ENCODE data around the gene C6.
A peak's percentile ranks its signal among the peaks of the same experiment; 100 is the strongest.
"Not testable (repeated sequence)": the region's sequence is repeated elsewhere in the genome, so short reads cannot be mapped to it uniquely, and the experiment has no call there.

The C6 gene

GRCh38 chr5:41196197-41196596 is 17.1 kb downstream of the C6 start:
- DNase-seq, result no peak

- no peak for DNase-seq
Observed at GRCh38 chr5:41195228-41195627, 18.1 kb downstream of the C6 start.

DNA sequence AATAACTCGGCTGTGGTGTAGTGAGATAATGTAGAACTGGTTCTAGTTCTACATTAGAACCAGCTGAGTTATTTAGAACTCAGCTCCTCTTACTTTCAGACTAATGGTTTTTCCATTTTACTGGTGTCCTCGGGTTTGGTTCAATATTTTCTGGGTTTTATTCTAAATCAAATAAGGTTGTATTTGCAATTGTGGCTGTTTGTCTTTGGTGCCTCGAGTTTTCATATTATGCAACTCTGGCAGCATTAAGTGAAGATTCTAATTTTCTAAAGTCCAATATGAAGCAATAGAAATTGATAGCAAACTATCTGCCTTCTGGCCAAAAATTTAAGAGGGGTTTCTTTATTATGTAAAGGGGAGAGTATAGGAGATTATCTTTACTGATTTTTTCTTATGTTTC is 19.0 kb downstream of the C6 start:
- DNase-seq, result no peak

DNA sequence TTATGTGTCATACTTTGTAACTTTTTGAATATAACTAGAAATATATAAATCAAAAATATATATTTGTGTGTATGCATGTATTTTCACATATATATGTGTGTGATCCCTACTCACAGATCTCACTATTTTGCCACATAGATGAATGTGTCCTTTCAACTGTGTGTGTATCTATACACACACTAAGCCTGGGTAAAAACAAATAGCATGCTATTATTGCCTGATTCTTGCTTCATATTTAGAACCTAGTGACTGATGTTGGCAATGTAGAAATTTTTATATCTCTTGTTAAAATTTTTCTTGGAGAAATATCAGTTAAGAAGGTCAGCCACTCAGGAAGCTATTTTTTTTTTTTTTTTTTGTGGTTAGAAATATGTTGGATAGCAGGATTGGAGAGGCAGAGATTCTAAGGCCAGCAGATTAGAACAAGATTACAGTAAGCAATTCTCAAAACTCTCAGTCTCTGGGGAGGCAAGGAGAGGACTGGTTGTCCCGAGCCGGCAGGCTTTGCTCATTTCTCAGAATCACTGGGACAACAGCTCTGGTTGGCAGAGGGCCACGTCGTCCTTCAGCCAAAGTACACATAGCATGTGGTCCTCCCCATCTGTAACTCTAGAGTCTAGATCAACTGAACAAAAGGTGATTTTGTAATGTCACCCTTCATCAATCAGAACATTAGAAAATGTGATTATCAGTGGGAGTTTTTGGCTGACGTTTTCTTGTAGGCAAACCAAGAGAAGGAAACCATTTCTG is 19.7 kb downstream of the C6 start:
- DNase-seq, result peak; percentile 1

- DNase-seq, result no peak
Observed at GRCh38 chr5:41191249-41191648, 22.1 kb downstream of the C6 start.

DNA sequence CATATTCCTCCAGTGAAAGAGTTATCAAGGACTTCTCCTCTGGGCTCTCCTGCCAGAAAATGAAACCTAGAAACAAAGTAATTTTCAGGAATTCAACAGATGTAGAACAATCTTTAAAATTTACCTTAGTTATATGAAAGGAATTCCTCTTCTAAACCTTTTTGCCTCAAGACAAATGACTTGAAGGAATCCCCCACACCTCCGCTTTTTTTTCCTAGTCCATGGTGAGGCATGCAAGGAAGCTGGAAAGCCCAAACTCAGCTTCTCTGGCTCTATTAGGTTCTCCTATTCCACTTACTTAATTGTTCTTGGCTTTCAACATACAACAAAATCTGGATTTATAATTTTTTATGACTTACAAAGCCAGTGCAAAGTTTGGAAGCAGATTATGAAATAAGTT is 27.2 kb downstream of the C6 start:
- no peak for DNase-seq

- DNase-seq, result not testable (repeated sequence)
Observed at GRCh38 chr5:41183331-41183730, 30.0 kb downstream of the C6 start.

DNA sequence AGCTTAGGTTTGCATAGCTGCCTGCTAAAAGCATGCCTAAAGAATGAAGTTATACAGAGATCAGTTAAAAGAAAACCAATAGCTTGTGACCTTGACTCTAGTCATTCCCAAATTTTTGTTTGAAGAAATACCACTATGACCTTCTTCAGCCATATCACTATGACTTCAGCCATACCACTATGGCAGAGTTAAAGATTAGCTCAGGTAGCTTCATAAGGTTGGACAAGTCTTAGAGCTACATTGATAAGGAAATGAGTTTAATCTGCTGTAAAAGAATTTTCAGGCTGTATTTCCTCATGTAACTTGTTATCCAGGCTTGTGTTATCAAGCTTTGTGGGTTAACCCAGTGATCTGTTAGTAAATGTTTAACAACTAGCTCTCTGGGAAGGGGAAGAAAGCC is 30.7 kb downstream of the C6 start:
- no peak for DNase-seq

DNA sequence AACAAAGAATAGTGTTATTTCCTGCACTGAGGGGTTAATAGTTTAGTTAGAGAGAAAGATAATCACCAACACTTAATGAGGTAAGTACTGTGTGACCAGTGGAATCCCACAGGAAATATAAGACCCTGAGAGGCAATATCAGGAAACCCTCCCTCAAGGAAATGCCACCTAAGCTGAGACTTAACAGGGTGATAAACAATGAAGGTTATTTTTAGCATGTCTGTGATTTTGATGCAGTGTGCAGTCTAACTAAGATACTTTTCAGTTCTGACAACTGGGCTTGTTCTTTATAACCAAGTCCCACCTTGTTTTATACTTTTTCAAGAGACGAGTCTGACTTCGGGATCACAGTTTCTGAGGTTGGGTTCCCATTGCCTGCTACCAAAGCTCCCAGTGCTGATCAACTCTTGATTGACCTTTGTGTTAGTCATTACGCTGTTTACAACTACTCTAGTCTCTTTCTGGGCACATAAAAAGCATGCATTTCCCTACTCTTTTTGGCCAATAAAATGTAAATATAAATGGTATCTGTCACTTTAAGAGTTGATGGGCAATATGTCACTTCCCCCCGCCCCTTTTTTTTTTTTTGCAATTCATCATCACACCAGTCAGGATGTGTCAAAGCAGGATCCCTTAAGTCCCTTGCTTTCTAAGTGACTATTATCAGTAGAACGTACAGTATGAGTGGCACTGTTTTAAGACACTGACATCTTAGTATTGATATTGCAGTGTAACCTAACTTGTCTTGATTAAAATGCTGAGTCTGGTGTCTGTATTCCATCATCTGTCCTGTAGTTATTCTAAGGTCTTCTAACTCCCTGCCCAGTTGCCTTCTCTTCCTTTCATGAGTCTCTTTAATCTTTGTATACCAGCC is 31.4 kb downstream of the C6 start:
- DNase-seq, result no peak

DNA sequence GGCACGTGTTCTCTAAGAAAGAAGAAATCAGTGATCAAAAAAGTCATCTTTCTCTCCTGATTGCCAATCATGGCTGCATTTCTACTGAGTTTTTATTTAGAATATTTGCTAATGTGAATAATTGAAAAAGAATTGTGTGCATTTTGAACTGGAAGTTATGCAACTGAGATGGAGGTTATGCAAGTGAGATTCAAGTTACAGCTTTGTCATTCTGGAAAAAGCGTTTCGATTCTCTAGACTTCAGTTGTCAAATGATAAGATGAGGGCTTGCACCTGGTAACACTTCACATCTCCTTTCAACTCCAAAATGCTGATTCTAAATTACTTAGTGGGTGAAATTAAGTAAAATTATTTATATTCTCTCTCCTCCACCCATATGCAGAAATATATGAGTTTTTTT is 36.4 kb downstream of the C6 start:
- DNase-seq, result no peak

- DNase-seq, result no peak
Observed at GRCh38 chr5:41172012-41172411, 41.3 kb downstream of the C6 start.

DNA sequence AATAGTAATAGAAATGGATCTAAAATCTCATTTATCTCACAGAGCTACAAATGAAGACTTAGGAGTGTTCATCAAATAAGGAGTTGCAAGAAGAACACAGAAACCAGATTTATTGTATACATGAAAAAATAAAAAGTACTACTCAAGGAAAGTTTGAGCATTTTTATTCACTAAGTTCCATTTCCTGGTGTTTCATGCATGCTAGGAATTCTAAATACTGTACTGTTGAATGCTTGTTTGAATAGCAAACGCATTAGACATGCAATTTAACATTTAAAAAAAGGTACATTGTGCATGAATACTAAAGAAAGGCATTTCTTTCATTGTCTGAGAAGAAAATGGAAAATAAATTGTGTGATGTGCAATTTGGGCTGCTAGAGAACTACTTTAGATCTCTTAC is 52.1 kb downstream of the C6 start:
- no peak for DNase-seq

GRCh38 chr5:41157272-41157894 is 55.9 kb downstream of the C6 start:
- no peak for DNase-seq

DNA sequence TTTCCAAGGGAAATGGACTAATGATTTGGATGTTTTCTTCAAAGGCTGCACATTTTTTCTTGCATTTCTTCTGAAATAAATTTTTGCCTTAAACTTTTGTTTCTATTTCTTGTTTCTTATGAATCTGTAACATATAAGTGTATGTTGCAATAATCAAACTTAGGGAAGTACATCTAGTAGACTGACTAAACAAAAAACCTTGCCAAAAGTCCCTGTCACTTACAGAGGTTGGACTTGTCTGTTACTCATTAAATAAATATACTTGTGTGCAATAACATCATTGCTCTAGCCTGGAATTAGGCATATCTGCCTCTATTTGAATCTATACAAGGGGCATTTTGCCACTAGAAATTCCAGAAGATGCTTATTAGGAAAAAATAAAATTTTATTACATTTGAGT is 56.6 kb downstream of the C6 start:
- no peak for DNase-seq

DNA sequence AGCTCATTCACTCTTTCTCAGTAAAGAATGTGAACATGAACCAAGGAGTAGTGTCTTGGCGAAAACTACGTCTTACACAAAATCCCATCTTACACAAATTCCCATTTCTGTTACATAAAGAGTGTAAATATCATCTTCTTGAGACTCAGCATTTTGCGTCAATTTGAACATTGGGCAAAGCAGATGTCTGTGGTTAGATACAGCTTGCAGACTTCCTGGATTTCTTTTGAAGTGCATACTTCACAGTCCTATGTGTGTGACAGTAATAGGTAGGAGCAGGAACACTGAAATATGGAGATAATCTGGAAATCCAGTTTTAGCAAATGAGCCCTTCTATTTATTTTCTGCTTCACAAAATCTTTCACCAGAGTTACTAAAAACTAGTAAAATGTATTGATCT is 58.8 kb downstream of the C6 start:
- no peak for DNase-seq

DNA sequence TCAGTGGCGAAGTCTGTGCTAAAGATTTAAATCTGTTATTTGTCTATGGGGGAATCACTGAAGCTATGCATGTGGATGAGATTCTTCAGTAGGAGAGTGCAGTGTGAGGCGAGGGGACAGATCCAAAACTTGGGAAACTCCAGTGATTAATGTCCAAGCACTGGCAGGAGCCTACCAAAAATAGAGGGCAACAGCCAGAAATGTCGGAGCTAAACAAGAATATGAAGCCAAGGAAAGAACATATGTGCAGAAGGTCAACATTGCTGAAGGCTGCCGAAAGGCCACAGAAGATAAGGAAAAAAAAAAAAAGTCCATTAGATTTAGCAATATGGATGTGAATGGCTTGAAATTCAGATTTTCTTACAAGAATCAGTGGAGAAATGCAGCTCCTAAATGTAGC is 61.8 kb downstream of the C6 start:
- no peak for DNase-seq

DNA sequence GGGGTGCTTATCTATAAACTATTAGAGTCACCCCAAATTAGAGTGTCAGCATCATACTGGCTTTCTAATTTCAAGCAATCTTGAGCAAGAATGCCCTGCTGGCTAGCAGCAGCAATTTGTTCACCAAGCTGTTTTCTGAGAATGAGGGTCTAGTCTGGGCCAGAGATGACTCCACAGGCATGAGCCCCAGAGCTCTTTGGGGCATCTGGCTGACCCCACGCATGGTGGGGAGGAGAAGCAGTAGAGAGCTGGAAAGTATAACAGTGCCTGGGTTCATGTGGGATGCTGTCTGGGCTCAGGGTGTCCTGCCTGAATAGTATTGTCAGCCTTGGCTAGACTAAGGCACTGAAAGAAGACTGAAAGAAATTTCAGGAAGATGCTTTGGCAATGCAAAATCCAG is 64.9 kb downstream of the C6 start:
- DNase-seq, result no peak

GRCh38 chr5:41145306-41145705 is 68.0 kb downstream of the C6 start:
- DNase-seq, result no peak

GRCh38 chr5:41143131-41143901 is 70.0 kb downstream of the C6 start:
- no peak for DNase-seq

GRCh38 chr5:41127967-41128690 is 85.2 kb downstream of the C6 start:
- DNase-seq, result no peak

DNA sequence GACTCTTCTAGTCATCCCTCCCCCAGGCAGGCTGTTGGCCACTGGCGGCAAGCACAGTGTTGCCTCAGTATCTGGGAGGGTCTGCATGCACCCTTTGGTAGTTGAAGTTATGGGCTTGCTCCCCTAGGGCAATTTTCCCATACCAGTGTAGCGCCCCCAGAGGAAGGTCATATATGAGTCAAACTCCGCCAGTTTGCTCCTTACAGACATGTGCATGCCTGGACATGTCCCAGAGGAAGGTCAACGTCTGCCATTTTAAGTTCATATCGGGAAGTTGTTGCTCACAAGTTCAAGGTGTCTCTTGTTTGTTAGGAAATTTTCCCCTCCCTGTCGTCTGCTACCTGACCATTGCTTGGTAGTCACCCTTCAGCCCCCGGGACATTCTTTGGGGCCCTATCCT is 90.9 kb downstream of the C6 start:
- no peak for DNase-seq

DNA sequence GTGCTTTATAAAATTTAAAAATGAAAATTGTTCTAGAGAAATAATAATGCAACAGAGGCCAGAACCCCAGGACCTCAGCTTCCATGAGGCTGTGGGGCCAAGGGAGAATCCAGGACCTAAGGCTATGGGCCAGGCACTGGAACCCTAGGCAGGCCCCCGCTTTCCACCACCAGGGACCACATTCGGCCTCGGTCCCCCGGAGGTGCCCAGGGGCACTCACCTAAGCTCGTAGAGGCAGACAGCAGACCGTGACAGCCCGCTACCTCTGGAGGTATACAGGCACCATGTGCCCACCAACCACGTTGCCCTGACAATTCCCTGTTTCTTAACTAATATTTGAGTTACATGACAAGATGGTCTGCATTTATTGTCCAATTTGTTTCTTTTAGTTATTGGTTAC is 92.7 kb downstream of the C6 start:
- DNase-seq, result no peak

DNA sequence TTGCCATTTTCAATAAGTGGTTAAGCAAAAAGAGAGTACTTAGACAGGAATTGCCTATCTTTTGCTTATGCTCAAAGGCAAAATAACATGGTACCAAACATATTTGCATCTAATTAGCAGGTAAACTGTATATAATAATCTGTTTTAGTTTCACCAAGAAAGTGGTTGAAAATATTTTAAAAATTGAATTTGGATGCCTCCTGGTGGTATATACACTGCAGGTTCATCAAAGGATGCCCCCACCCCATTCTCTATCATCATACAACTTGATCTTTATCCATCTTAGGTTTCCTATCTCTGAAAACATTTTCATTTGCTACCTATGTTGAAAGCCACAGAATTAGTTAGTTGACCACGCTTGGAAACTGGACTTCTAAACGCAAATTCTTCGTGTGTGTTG is 95.2 kb downstream of the C6 start:
- DNase-seq, result no peak
